Skeletal muscle tissue (tissue), 4 donors: ENCODE measurements around the gene PLA2G2E. TPM values are rescaled to one million over a fixed set of nuclear protein-coding genes. Genes with fewer than 3 reads are reported as not detected.

ENCODE experiments used
- H3K27ac ChIP-seq: one replicate; pipeline ENCODE4 v1.7.0; 2013; ENCODE audit warnings: mild to moderate bottlenecking, low read depth, low read length, inconsistent platforms
- H3K27me3 ChIP-seq, 3 donors: one replicate each; pipeline ENCODE4 v1.7.0; 2013; ENCODE audit warnings: low read length in 3 of 3; ENCODE audit not compliant: control insufficient read depth in 3 of 3, insufficient read depth in 3 of 3
- H3K36me3 ChIP-seq, 3 donors: one replicate each; pipeline ENCODE4 v1.7.0; 2013; ENCODE audit warnings: low read length in 3 of 3; ENCODE audit not compliant: control insufficient read depth in 3 of 3, insufficient read depth in 3 of 3
- H3K4me1 ChIP-seq, 3 donors: one replicate each; pipeline ENCODE4 v1.7.0; 2013; ENCODE audit warnings: low read length in 3 of 3, mild to moderate bottlenecking in 3 of 3; ENCODE audit not compliant: control insufficient read depth in 3 of 3, insufficient read depth in 3 of 3
- H3K4me3 ChIP-seq, 3 donors: one replicate each; pipeline ENCODE4 v1.7.0; 2013; ENCODE audit warnings: low read length in 3 of 3
- H3K9ac ChIP-seq, 3 donors: one replicate each; pipeline ENCODE4 v1.7.0; 2013; ENCODE audit warnings: low read length in 3 of 3, mild to moderate bottlenecking in 3 of 3, moderate library complexity in 2 of 3, low read depth in 1 of 3
- H3K9me3 ChIP-seq, 3 donors: one replicate each; pipeline ENCODE4 v1.7.0; 2013; ENCODE audit warnings: low read length in 3 of 3; ENCODE audit not compliant: control insufficient read depth in 3 of 3
- total RNA-seq: library from RNA; depleted of rRNA; stranded (reverse); fragments of >200 nt; gene quantifications from one replicate; pipeline ENCODE4 v1.2.3, GENCODE V29; 2014
- donor health status: Osteomylitis.

Gene PLA2G2E
- total RNA-seq, 1 donor from 2014 or later: not detected

DNA sequence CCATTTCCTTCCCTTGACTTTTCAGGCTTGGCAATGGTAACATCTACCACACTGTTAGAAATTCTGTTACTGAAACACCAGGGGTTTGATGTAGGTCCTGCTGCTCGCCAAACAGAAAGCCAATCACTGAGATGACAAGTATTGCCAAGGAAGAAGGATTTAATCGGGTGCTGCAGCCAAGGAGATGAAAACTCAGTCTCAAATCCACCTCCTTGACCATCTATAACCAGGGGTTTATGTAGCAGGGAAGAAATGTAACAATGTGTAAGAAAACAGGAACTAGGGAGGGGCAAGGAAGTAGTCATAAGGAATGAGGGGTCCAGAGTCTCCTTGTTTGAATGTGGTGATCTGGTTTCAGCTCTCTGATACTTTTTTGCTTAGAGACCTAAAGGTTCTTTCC lies 30.6 kb upstream of the PLA2G2E start:
- Histone ChIP-seq H3K9ac (no peak overlapping the region), H3K27me3 (peaks cover 4 to 27% (median 24%) of the 10 kb centered on the region in 3 donors), H3K36me3 (no peaks in the 10 kb centered on the region), H3K9me3 (no peaks in the 10 kb centered on the region), H3K4me3 (no peak overlapping the region), H3K4me1 (no peaks in the 10 kb centered on the region), H3K27ac (no peak overlapping the region)

DNA sequence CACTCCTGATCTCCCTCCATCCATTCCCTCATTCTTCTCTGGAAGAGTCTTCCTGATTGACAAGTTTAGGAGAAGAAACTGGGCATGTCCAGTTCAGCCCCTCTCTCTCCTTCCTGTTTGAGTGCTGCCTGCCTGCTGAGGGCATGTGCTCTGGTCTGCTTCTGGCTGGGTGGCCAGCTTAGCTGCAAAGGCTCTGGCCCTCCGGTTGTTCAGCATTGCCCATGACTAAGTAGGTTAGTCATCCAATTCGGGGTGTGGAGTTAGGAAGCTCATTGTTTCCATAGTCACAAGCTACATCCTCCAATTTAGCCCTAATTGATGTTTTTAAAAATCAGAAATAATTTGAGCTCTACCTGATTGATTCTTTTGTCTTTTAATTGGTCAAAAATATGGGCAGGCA lies 25.6 kb upstream of the PLA2G2E start:
- peaks cover 3 to 18% (median 7%) of the 10 kb centered on the region in 3 donors for H3K27me3 ChIP-seq
- no peaks in the 10 kb centered on the region for H3K4me1 ChIP-seq
- no peak overlapping the region for H3K4me3 ChIP-seq
- H3K27ac ChIP-seq: no peak overlapping the region
- H3K36me3 ChIP-seq: no peaks in the 10 kb centered on the region
- no peak overlapping the region for H3K9ac ChIP-seq
- no peaks in the 10 kb centered on the region for H3K9me3 ChIP-seq

DNA sequence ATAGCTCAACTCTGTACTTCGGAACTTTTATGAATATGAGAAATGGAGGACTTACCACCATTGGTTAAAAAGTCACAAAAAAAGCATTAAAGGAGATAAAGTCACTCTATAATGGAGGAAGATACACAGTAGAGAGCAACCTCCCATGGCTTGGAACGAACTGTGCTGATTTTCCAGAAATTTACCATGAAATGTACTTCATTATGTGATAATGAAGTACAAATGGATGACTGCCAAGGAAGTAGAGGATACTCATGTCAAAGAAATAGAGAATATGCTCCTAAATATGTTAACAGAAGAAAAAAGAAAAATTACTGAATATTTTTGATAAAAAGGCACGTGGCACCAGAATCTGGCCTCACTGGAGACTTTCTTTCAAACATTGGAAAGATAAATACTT lies 23.6 kb upstream of the PLA2G2E start:
- no peaks in the 10 kb centered on the region for H3K9me3 ChIP-seq
- peaks cover 3 to 13% (median 7%) of the 10 kb centered on the region in 3 donors for H3K27me3 ChIP-seq
- no peak overlapping the region for H3K4me3 ChIP-seq
- H3K9ac ChIP-seq: no peak overlapping the region
- no peaks in the 10 kb centered on the region for H3K36me3 ChIP-seq
- H3K4me1 ChIP-seq: no peaks in the 10 kb centered on the region
- no peak overlapping the region for H3K27ac ChIP-seq

DNA sequence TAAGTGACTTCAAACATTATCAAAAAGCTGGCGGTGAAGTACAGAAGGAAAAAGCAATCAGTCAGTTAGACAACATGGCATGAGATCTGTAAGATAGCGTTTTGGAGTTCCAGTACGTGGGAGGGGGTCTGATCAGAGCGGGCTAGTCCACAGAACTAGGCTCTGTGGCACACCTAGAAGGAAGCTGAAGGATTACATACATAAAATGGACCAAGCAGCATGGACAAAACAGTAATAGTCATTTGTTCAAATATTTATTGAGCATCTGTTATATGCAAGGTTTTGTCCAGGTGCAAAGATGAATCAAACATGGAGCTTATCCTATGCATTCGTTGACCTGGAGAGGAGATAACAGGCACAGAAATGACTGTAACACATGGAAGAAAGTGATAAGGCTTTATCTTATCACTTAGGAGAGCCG lies 22.9 kb upstream of the PLA2G2E start:
- no peaks in the 10 kb centered on the region for H3K4me1 ChIP-seq
- H3K36me3 ChIP-seq: no peaks in the 10 kb centered on the region
- peaks cover 3 to 13% (median 7%) of the 10 kb centered on the region in 3 donors for H3K27me3 ChIP-seq
- H3K4me3 ChIP-seq: no peak overlapping the region
- H3K9ac ChIP-seq: no peak overlapping the region
- no peak overlapping the region for H3K27ac ChIP-seq
- no peaks in the 10 kb centered on the region for H3K9me3 ChIP-seq

DNA sequence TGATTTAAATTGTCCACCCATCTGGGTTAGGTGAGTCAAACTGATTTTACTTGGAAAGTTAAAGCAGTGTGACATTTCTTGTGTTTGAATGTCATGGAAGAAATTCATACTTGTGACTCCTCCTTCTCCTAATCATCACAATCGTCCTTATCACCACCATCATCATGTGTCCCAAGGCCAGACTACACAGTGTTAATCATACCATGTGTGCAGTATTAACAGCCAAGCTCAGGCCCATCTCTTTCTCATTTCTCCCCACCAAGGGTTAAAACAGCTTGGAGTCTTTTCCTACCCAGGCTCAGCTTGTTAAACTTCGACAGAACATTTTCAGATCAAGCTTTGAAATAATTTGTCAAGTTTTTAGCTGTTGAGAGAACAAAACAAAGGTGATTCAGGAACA lies 22.5 kb upstream of the PLA2G2E start:
- Histone ChIP-seq H3K27ac (no peak overlapping the region), H3K36me3 (no peaks in the 10 kb centered on the region), H3K9me3 (no peaks in the 10 kb centered on the region), H3K4me1 (no peaks in the 10 kb centered on the region), H3K27me3 (peaks cover 3 to 13% (median 7%) of the 10 kb centered on the region in 3 donors), H3K4me3 (no peak overlapping the region), H3K9ac (no peak overlapping the region)

DNA sequence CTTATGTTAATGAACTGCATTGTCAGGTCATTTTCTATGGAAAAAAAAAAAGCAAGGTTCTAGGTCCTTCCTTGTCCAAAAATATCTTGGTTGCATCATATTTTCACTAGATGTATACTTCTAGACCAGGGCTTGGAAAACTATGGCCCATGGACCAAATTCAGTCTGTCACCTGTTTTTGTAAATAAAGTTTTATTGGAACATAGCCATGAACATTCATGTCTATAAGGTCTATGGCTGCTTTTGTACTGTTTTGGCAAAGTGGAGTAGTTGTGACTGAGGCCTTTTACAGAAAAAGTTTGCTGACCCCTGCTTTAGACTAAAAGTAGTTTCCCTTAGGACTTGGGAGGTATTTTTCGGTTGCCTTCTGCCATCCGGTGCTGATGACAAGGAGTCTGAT lies 19.2 kb upstream of the PLA2G2E start:
- no peak overlapping the region for H3K4me3 ChIP-seq
- H3K36me3 ChIP-seq: no peaks in the 10 kb centered on the region
- no peak overlapping the region for H3K9ac ChIP-seq
- peaks cover 0 to 9% (median 3%) of the 10 kb centered on the region in 3 donors for H3K27me3 ChIP-seq
- H3K27ac ChIP-seq: no peak overlapping the region
- no peaks in the 10 kb centered on the region for H3K4me1 ChIP-seq
- no peaks in the 10 kb centered on the region for H3K9me3 ChIP-seq

DNA sequence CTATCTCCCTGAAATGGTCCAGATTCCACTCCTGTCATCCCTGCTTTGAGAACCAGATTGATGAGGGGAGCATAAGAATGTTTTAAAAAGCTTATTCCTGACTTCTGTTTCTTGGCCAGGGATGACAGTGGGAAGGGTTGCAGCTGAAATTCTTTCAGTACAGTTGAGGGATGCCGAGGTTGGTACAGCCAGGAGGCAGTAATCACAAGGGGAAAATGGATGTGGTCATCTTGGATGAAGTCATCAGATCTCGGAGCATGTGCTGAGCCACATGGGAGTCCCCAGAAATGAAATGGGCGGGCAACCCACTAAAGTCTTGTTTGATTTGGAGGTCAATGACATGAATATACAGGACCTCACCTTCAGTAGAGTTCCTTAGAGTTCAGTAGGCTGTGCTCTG lies 18.7 kb upstream of the PLA2G2E start:
- Histone ChIP-seq H3K27ac (no peak overlapping the region), H3K9me3 (no peaks in the 10 kb centered on the region), H3K4me1 (no peaks in the 10 kb centered on the region), H3K36me3 (no peaks in the 10 kb centered on the region), H3K9ac (no peak overlapping the region), H3K4me3 (no peak overlapping the region), H3K27me3 (peaks cover 0 to 9% (median 3%) of the 10 kb centered on the region in 3 donors)

DNA sequence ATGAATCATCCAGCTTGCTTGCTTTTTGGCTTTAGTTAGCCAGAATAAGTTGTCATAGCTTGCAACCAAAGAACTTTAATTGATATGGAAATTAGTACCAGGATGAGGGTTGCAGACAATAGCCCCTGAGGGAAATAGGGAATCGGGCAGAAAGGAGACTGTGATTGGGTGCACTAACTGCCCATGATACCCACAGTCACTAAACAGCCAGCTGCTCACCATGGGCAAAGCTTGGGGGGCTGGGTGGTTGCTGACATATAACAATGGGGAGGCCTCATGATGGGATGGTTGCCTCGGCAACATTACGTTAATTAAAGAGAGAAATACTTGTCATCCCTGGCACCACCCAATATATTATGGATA lies 17.8 kb upstream of the PLA2G2E start:
- H3K9ac ChIP-seq: no peak overlapping the region
- peaks cover 0 to 6% (median 3%) of the 10 kb centered on the region in 3 donors for H3K27me3 ChIP-seq
- no peaks in the 10 kb centered on the region for H3K4me1 ChIP-seq
- H3K27ac ChIP-seq: no peak overlapping the region
- H3K36me3 ChIP-seq: no peaks in the 10 kb centered on the region
- H3K9me3 ChIP-seq: no peaks in the 10 kb centered on the region
- no peak overlapping the region for H3K4me3 ChIP-seq

DNA sequence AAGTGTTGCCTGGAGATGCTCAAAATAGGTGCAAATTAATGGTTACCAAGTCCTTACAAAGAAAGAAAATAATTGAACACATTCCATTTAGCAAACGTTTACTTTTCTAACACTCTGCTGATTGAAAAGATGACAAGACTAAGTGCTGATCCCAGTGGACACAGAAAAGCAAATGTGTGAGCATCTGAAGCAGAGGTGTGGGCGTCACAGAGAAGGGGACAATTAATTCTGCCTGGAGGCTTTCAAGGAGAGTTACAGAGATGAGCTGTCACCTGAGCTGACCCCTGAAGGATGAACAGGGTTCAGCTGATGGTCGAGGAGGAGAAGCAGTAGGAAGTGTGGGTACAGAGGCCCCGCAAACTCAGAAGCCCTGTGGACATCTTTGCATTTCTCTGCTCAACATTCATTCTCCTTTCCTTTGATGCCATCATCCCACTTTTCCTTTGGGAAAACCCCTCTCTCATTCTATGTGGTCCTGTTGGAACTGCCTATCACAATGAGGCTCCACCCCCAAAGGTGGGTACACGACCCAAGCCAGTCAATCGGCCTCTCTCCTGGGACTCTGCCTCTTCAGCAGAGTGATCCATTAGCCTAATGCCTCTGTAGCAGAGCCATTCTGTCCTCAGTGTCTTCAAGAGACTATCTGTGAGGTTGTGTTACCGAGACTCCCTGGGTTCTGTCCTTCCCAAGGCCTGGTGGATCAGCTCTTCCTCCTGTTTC lies 17.2 kb upstream of the PLA2G2E start:
- Histone ChIP-seq H3K9me3 (no peaks in the 10 kb centered on the region), H3K4me1 (no peaks in the 10 kb centered on the region), H3K9ac (no peak overlapping the region), H3K27ac (no peak overlapping the region), H3K4me3 (no peak overlapping the region), H3K36me3 (no peaks in the 10 kb centered on the region), H3K27me3 (peaks cover 0 to 6% (median under 1%) of the 10 kb centered on the region in 3 donors)

DNA sequence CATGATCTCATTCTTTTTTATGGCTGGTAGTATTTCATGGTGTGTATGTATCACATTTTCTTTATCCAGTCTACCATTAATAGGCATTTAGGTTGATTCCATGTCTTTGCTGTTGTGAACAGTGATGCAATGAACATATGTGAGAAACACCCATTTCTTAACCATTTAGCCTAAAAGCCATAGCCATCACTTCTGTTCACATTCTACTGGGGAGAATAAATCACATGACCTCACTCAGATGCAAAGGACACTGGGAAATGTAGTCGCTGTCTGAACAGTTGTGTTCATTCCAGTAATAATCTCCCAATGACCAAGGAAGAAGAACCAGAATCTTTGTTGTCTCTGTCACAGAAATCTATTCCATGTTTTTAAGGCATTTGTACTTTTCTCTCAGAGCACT lies 15.1 kb upstream of the PLA2G2E start:
- H3K36me3 ChIP-seq: no peaks in the 10 kb centered on the region
- no peak overlapping the region for H3K4me3 ChIP-seq
- H3K9ac ChIP-seq: no peak overlapping the region
- H3K4me1 ChIP-seq: no peaks in the 10 kb centered on the region
- H3K27ac ChIP-seq: no peak overlapping the region
- peaks cover 0 to 2% (median 0%) of the 10 kb centered on the region in 3 donors for H3K9me3 ChIP-seq
- H3K27me3 ChIP-seq: no peaks in the 10 kb centered on the region
